ENCODE results near the gene CRAMP1.
"Not testable (repeated sequence)": the region's sequence is repeated elsewhere in the genome, so short reads cannot be mapped to it uniquely, and the experiment has no call there.

Gene CRAMP1

DNA sequence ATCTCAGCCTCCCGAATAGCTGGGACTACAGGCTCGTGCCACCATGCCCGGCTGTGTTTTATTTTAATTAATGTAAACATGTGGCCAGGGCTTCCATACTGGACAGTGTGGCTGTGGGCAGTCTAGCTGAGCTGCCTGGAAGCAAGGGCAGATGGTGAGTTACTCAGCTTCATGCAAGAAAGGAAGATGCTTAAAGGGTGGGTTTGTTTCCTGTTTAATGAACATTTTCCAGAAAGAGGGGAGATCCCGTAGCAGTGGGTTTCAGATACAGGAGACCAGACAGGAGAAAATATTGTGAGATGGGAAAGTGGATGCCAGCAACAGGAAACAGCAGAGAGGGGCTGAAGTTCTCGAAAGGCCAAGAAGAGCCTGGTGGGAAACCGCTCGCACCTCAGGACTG, 101.2 kb downstream of the CRAMP1 start:
- no peak for DNase-seq (ENCODE audit: low read depth)

DNA sequence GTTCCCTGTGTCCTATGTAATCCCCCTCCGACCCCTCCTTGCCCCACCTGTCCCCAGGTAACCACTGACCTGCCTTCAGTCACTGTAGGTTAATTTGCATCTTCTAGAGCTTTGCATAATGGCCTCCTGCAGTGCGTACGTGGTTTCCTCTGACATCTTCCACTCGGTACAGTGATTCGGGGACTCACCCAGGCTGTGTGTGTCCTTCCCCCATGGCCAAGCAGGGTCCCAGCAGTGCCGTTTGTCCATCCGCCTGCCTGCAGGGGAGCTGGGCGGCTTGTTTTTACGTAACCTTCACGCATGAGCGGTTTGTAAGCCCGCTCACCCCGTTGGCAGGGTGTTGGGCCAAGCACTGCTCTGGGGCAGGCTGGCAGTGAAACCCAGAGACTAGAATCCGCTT, 101.8 kb downstream of the CRAMP1 start:
- no peak for DNase-seq (ENCODE audit: low read depth)

DNA sequence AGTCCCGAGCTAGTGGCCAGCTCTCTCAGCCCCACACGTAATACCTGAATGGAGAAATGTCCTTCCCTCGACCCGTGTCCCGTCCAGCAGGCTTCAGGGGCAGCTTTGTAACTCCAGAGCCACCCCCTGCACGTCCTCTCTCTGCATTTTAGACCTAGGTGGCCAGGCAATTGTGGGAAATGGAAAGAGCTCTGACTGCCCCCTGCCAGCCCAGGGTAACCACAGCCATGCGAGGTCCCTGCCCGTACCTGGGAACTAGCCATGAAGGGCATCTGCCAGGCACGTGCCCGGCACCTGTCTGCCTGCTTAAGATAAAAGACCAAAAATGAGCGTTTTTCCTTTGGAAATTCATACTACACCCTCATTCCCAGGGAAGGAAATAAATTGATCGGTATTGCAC, 103.1 kb downstream of the CRAMP1 start:
- no peak for DNase-seq (ENCODE audit: low read depth)

DNA sequence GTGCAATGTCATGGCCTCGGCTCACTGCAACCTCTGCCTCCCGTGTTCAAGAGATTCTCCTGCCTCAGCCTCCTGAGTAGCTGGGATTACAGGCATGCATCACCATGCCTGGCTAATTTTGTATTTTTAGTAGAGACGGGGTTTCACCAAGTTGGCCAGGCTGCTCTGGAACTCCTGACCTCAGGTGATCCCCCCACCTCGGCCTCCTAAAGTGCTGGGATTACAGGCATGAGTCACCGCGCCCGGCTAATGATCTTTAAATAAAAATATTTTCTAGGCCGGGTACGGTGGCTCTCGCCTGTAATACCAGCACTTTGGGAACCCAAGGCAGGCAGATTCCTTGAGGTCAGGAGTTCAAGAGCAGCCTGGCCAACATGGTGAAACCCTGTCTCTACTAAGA, 106.1 kb downstream of the CRAMP1 start:
- not testable (repeated sequence) for DNase-seq (ENCODE audit: low read depth)

DNA sequence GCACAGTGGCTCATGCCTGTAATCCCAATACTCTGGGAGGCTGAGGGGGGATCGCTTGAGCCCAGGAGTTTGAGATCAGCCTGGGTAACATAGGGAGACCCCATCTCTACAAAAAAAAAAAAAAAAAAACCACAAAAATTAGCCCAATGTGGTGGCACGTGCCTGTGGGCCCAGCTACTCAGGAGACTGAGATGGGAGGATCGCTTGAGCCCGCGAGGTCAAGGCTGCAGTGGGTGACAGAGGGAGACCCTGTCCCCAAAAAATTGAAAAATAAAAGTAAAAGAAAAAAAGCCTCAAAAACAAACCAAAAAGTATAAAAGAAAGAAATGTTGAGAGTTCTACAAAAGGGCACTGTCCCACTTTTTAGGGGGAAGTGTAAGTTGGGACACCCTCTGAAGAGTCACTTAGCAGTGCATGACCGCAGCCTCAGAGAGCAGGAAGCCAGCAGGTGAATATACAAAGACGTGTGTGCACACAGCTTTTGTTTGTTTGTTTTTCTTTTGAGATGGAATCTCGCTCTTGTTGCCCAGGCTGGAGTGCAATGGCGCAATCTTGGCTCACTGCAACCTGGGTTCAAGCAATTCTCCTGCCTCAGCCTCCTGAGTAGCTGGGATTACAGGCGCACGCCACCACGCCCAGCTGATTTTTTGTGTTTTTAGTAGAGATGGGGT, 107.5 kb downstream of the CRAMP1 start:
- not testable (repeated sequence) for DNase-seq (ENCODE audit: low read depth)

DNA sequence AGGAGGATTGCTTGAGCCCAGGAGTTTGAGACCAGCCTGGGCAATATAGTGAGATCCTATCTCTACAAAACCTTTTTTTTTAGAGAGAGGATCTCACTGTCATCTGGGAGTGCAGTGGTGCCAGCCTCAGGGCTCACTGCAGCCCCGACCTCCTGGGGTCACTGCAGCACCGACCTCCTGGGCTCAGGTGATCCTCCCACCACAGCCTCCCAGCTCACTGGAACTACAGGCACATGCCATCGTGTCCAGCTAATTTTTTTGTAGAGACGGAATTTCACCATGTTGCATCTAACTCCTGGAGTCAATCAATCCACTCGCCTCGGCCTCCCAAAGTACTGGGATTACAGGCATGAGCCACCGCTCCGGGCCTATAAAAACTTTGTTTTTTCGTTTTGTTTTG, 109.2 kb downstream of the CRAMP1 start:
- DNase-seq (ENCODE audit: low read depth), result no peak

DNA sequence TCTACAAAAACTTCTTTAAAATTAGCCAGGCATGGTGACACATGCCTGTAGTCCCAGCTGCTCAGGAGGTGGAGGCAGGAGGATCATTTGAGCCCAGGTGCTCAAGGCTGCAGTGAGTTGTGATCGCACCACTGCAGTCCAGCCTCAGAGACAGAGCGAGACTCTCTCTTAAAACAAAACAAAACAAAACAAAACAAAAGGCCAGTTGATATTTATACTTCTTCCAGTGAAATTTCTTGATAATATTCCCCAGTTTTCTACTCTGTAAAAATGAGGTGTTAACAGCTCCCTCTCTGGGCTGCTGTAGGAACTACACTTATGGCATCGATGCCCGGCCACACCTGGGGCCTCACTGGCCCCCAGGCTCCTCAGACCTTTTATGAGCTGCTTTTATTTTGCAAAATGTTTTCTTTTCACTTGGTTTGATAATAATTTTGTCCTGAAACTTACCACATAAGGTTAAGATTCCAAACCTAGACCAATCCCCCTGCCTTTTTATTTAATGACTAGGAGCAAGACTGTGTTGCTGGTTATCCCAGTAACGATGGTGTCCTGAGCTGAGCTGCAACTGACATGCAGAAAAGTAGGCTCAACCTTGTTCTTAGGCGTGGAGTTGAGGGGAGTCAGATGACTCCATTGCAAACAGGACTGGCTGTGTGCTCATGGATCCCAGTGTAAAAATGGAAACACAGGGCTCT, 111.4 kb downstream of the CRAMP1 start:
- peak; percentile 20 for DNase-seq (ENCODE audit: low read depth)

DNA sequence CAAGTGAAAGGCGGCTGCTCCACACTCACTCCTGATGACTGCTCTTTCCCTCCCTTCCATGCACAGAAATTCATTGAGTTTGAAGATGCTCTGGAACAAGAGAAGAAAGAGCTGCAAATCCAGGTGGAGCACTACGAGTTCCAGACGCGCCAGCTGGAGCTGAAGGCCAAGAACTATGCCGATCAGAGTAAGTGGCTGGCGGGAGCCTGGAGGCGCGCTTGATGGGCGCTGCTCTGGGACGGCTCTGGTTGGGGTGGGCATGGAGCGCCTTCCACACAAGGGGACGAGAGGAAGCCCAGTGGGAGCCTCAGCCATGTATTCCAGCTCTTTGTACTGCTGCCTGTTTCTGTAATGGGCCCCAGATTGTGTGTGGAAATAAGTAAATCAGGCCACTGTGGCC, 112.3 kb downstream of the CRAMP1 start:
- no peak for DNase-seq (ENCODE audit: low read depth)

DNA sequence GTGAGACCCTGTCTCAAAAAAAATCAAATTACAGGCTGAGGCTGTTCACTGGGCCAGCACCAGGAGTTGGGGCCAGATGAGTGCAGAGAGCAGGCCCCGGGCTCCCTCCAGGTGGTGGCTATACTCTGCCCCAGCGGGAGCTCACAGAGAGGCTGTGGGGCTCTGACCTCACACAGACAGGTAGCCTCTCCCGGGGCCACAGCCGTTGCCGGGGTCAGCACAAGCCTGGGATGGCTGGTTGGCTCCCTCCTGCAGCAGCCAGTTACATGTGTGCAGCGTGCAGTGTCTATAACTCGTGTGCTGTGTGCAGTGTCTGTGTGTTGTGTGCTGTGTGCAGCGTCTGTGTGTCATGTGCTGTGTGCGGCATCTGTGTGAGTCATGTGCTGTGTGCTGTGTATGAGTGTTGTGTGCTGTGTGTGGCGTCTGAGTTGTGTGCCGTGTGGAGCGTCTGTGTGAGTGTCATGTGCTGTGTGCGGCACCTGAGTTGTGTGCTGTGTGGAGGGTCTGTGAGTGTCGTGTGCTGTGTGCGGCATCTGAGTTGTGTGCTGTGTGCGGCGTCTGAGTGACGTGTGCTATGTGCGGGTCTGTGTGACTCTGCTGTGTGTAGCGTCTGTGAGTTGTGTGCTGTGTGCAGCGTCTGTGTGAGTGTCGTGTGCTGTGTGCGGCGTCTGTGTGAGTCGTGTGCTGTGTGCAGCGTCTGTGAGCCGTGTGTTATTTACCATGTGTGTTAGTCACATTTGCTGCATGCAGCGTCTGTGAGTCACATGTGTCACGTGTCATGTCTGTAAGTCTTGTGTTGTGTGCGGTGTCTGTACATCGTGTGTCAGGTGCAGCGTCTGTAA, 114.7 kb downstream of the CRAMP1 start:
- no peak for DNase-seq (ENCODE audit: low read depth)
